B cell (primary cell): ENCODE data around the gene FUS. TPM values are rescaled to one million over a fixed set of nuclear protein-coding genes. Genes with fewer than 3 reads are reported as not detected.

Experiments
- ATAC-seq: fragments of 200-7000 bp; cut with Tn5 transposase; one replicate; pipeline ENCODE4 v1.10.0; 2021; ENCODE audit warnings: low read depth, mild to moderate bottlenecking, moderate number of reproducible peaks, moderate library complexity
- CTCF ChIA-PET: fragments of 350-600 bp; sonication (Branson Sonifier 250); formaldehyde crosslinking; loops from one replicate; lab custom pipeline; 2021; ENCODE audit warnings: antibody characterized with exemption, inconsistent platforms; lab: Charles Lee
- POLR2A ChIA-PET: fragments of 350-600 bp; sonication (Branson Sonifier 250); formaldehyde crosslinking; loops from one replicate; lab custom pipeline; 2021; ENCODE audit warnings: antibody characterized with exemption; lab: Charles Lee
- DNase-seq: peaks from one replicate; pipeline ENCODE4 v3.0.0; 2013
- H2AFZ ChIP-seq: 2 replicates; pipeline ENCODE4 v1.6.1; 2012; ENCODE audit warnings: mild to moderate bottlenecking, low read depth, low read length; ENCODE audit not compliant: insufficient read depth, poor library complexity, severe bottlenecking
- H3K27ac ChIP-seq, 2 donors: 1 replicate in 1 of 2; 2 replicates in 1 of 2; pipeline ENCODE4 v1.5.1; 2012 to 2013; ENCODE audit warnings: low read length in 2 of 2, mild to moderate bottlenecking in 2 of 2, moderate library complexity in 1 of 2
- H3K27me3 ChIP-seq, 4 experiments: fragments of 200-600 bp in 1 of 4; sonication (generic) in 1 of 4; replicated peaks in 1 of 4; 1 replicate in 2 of 4; 2 replicates in 2 of 4; pipeline versions ENCODE4 v1.6.1 to v1.7.0; 2013 to 2016; ENCODE audit warnings: low read length in 3 of 4, mild to moderate bottlenecking in 2 of 4, mixed read lengths in 1 of 4, moderate library complexity in 1 of 4; ENCODE audit not compliant: insufficient read depth in 4 of 4, control insufficient read depth in 3 of 4; ENCODE audit errors: control extremely low read depth in 1 of 4
- H3K36me3 ChIP-seq, 2 experiments: replicated peaks in 1 of 2; 1 replicate in 1 of 2; 2 replicates in 1 of 2; pipeline versions ENCODE4 v1.6.1 to v1.7.1; 2013; ENCODE audit warnings: low read length in 1 of 2; ENCODE audit not compliant: insufficient read depth in 2 of 2, control insufficient read depth in 1 of 2; ENCODE audit errors: control extremely low read depth in 1 of 2, extremely low read depth in 1 of 2
- H3K4me1 ChIP-seq, 2 donors: fragments of 200-600 bp in 1 of 2; sonication (generic) in 1 of 2; 1 replicate in 1 of 2; 2 replicates in 1 of 2; pipeline versions ENCODE4 v1.5.1 to v1.6.1; 2013 to 2017; ENCODE audit warnings: low read length in 2 of 2; ENCODE audit not compliant: control insufficient read depth in 2 of 2, insufficient read depth in 2 of 2
- H3K4me2 ChIP-seq: replicated peaks from 2 replicates; pipeline ENCODE3; 2012; ENCODE audit warnings: mild to moderate bottlenecking, low read depth, low read length; ENCODE audit not compliant: poor library complexity, severe bottlenecking
- H3K4me3 ChIP-seq, 5 experiments: fragments of 200-600 bp in 1 of 5; sonication (generic) in 1 of 5; 1 replicate in 3 of 5; 2 replicates in 2 of 5; pipeline versions ENCODE4 v1.5.1 to v1.7.0; 2011 to 2016; ENCODE audit warnings: low read length in 4 of 5, mild to moderate bottlenecking in 4 of 5, low read depth in 2 of 5, control low read depth in 1 of 5, moderate library complexity in 1 of 5; ENCODE audit not compliant: insufficient read depth in 1 of 5; ENCODE audit errors: control extremely low read depth in 1 of 5, extremely low read depth in 1 of 5
- H3K79me2 ChIP-seq: fragments of 200-600 bp; sonication (generic); one replicate; pipeline ENCODE4 v1.6.0; 2016; ENCODE audit warnings: low read length; ENCODE audit not compliant: control insufficient read depth, insufficient read depth
- H3K9ac ChIP-seq: fragments of 200-600 bp; sonication (generic); 2 replicates; pipeline ENCODE4 v1.6.1; 2017; ENCODE audit warnings: mild to moderate bottlenecking, low read length, moderate library complexity
- H3K9me3 ChIP-seq, 3 donors: one replicate each; pipeline versions ENCODE4 v1.6.1 to v1.7.1; 2013; ENCODE audit warnings: low read length in 2 of 3; ENCODE audit not compliant: control insufficient read depth in 2 of 3, insufficient read depth in 1 of 3; ENCODE audit errors: control extremely low read depth in 1 of 3
- H4K20me1 ChIP-seq: 2 replicates; pipeline ENCODE4 v1.6.0; 2012; ENCODE audit warnings: mild to moderate bottlenecking, low read length; ENCODE audit not compliant: insufficient read depth, control insufficient read depth, poor library complexity, severe bottlenecking
- H3K27ac Mint-ChIP-seq: one replicate; pipeline ENCODE4 v1.8.0; 2021; ENCODE audit warnings: mixed read lengths
- H3K27me3 Mint-ChIP-seq: one replicate; pipeline ENCODE4 v1.8.0; 2021; ENCODE audit warnings: mixed read lengths
- H3K4me1 Mint-ChIP-seq: one replicate; pipeline ENCODE4 v1.8.0; 2021; ENCODE audit warnings: mixed read lengths
- H3K4me3 Mint-ChIP-seq: one replicate; pipeline ENCODE4 v1.8.0; 2021; ENCODE audit warnings: mixed read lengths
- H3K9me3 Mint-ChIP-seq: one replicate; pipeline ENCODE4 v1.8.0; 2022; ENCODE audit warnings: mixed read lengths; ENCODE audit not compliant: insufficient read depth
- EZH2 ChIP-seq: IDR thresholded peaks from 2 replicates; pipeline ENCODE4 v1.6.1; 2012; ENCODE audit warnings: borderline replicate concordance, low read depth, mild to moderate bottlenecking, moderate library complexity, low read length; ENCODE audit not compliant: insufficient read depth, poor library complexity, severe bottlenecking
- WGBS: methylation state at CpG from one replicate; pipeline ENCODE4 v1.1.5; 2013; ENCODE audit warnings: missing lambda C conversion rate; ENCODE audit not compliant: insufficient coverage; 5-methylcytosine and 5-hydroxymethylcytosine counted together
- intact Hi-C: fragments of 100-400 bp; cut with micrococcal nuclease; formaldehyde crosslinking; loops from one replicate; pipeline ENCODE4 v1.10.0; 2022
- polyA minus RNA-seq: library from RNA; depleted of rRNA, polyadenylated mRNA; stranded (reverse); fragments of >200 nt; gene quantifications from 2 replicates; pipeline ENCODE4 v1.2.3, GENCODE V29; 2012
- polyA plus RNA-seq: library from polyadenylated mRNA; depleted of rRNA; stranded (reverse); fragments of >200 nt; gene quantifications from 2 replicates; pipeline ENCODE4 v1.2.3, GENCODE V29; 2012
- total RNA-seq, 2 donors: library from RNA; stranded (reverse); fragments of 120-200 nt in 1 of 2; gene quantifications; 1 replicate in 1 of 2; 2 replicates in 1 of 2; pipeline versions ENCODE4 v1.2.3 to v1.2.4, GENCODE V29; 2013 to 2022
- TF ChIP-seq, protein P1 (sequence below): fragments of 200-600 bp; IDR thresholded peaks from one replicate; pipeline ENCODE4 v1.8.0; 2022; ENCODE audit warnings: antibody characterized with exemption, mild to moderate bottlenecking

FUS gene
- total RNA-seq (585 and 597 TPM in 2 replicates), polyA plus RNA-seq (181 and 386 TPM in 2 replicates), polyA minus RNA-seq (78.5 and 122 TPM in 2 replicates)
- 63.4 TPM for total RNA-seq (2013)

GRCh38 chr16:31179747-31180459, at the start of gene FUS:
FUS (plus strand) TSS chr16:31180139; CDS start chr16:31180215, 76 bp downstream.
- ChIA-PET CTCF (interaction anchor here (0.6 to 2.3 kb wide), 8 partner anchors 19 to 328 kb away, joined by 3 to 17 read pairs (median 4); partner anchors contain the start of genes KAT8, PYCARD and RUSF1), POLR2A (interaction anchor here (0.6 to 3.3 kb wide), 25 partner anchors 14 to 694 kb away, joined by 3 to 44 read pairs (median 5); partner anchors contain the start of genes ARMC5, ITGAM, KAT8 and PYCARD)
- no peaks in the 10 kb centered on the region for H3K27me3 ChIP-seq
- Mint-ChIP-seq H3K4me1 (peaks cover 58% of the 10 kb centered on the region), H3K9me3 (no peaks in the 10 kb centered on the region), H3K4me3 (peak within 1 kb of the TSS; percentile 99), H3K27ac (peak within 1 kb of the TSS; percentile 100), H3K27me3 (no peaks in the 10 kb centered on the region)
- WGBS = under 1% methylated on average over 64 of the region's 69 CpGs
- peaks cover 63% of the 10 kb centered on the region for H3K79me2 ChIP-seq
- peak; percentile 71 for ATAC-seq
- H4K20me1 ChIP-seq = peaks cover 44% of the 10 kb centered on the region
- peak; percentile 98 for DNase-seq
- H3K4me3 ChIP-seq = peak within 1 kb of the TSS; percentile 58 to 98 (median 91)
- H3K4me1 ChIP-seq = peaks cover 41 to 56% of the 10 kb centered on the region in 2 donors
- peaks cover 7 to 27% of the 10 kb centered on the region in 2 experiments for H3K36me3 ChIP-seq
- H3K9ac ChIP-seq = peak within 1 kb of the TSS; percentile 96
- TF ChIP-seq, protein P1, sequence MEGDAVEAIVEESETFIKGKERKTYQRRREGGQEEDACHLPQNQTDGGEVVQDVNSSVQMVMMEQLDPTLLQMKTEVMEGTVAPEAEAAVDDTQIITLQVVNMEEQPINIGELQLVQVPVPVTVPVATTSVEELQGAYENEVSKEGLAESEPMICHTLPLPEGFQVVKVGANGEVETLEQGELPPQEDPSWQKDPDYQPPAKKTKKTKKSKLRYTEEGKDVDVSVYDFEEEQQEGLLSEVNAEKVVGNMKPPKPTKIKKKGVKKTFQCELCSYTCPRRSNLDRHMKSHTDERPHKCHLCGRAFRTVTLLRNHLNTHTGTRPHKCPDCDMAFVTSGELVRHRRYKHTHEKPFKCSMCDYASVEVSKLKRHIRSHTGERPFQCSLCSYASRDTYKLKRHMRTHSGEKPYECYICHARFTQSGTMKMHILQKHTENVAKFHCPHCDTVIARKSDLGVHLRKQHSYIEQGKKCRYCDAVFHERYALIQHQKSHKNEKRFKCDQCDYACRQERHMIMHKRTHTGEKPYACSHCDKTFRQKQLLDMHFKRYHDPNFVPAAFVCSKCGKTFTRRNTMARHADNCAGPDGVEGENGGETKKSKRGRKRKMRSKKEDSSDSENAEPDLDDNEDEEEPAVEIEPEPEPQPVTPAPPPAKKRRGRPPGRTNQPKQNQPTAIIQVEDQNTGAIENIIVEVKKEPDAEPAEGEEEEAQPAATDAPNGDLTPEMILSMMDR = no peak
- TF ChIP-seq EZH2 = no peak
- H3K27ac ChIP-seq = peak within 1 kb of the TSS; percentile 90 to 93
- peak within 1 kb of the TSS; percentile 96 for H2AFZ ChIP-seq
- intact Hi-C loops = loop anchor here (1.0 to 10.0 kb wide), 5 partner anchors 21 to 695 kb away; partner anchors contain the start of genes BCKDK, STX4 and ZNF267
- H3K9me3 ChIP-seq = no peaks in the 10 kb centered on the region
- peak within 1 kb of the TSS; percentile 87 for H3K4me2 ChIP-seq
